RKO (cell line): Measurements from ENCODE around the gene KDM7A.

Experiments used
- DNase-seq: peaks from one replicate; pipeline ENCODE4 v3.0.0-alpha.2; 2016; ENCODE audit warnings: low spot score

The KDM7A gene

GRCh38 chr7:140082770-140083169 lies 94.0 kb downstream of the KDM7A start:
- no peak for DNase-seq

- no peak for DNase-seq
These were observed 94.9 kb downstream of the KDM7A start for GRCh38 chr7:140081774-140082425.

GRCh38 chr7:140080919-140081318 lies 95.9 kb downstream of the KDM7A start:
- no peak for DNase-seq

GRCh38 chr7:140079121-140079536 lies 97.7 kb downstream of the KDM7A start:
- peak; percentile 72 for DNase-seq

GRCh38 chr7:140078392-140078791 lies 98.4 kb downstream of the KDM7A start:
- DNase-seq, result no peak

GRCh38 chr7:140074780-140075179 lies 102.0 kb downstream of the KDM7A start:
- no peak for DNase-seq

- no peak for DNase-seq
These were observed 106.2 kb downstream of the KDM7A start for GRCh38 chr7:140070546-140070945.

- no peak for DNase-seq
These were observed 107.4 kb downstream of the KDM7A start for GRCh38 chr7:140069298-140069949.

GRCh38 chr7:140068033-140068432 lies 108.8 kb downstream of the KDM7A start:
- no peak for DNase-seq

- no peak for DNase-seq
These were observed 109.7 kb downstream of the KDM7A start for GRCh38 chr7:140067052-140067451.

GRCh38 chr7:140062528-140063299 lies 114.1 kb downstream of the KDM7A start, which contains the start of gene PARP12:
Gene PARP12, minus strand, starts transcription at chr7:140062951. Its CDS starts 104 bp downstream, at chr7:140062847.
- peak; percentile 89 for DNase-seq

GRCh38 chr7:140062118-140062527 lies 114.7 kb downstream of the KDM7A start:
- peak; percentile 37 for DNase-seq

GRCh38 chr7:140061607-140061930 lies 115.2 kb downstream of the KDM7A start:
- peak; percentile 19 for DNase-seq

GRCh38 chr7:140060788-140061606 lies 115.8 kb downstream of the KDM7A start:
- DNase-seq, result peak; percentile 26

- DNase-seq, result no peak
These were observed 116.5 kb downstream of the KDM7A start for GRCh38 chr7:140060243-140060630.

- DNase-seq, result peak; percentile 84
These were observed 117.2 kb downstream of the KDM7A start for GRCh38 chr7:140059273-140060242.

GRCh38 chr7:140058517-140058916 lies 118.3 kb downstream of the KDM7A start:
- DNase-seq, result no peak

- DNase-seq, result no peak
These were observed 119.6 kb downstream of the KDM7A start for GRCh38 chr7:140057143-140057535.

GRCh38 chr7:140056431-140057142 lies 120.2 kb downstream of the KDM7A start:
- no peak for DNase-seq

- DNase-seq, result no peak
These were observed 121.0 kb downstream of the KDM7A start for GRCh38 chr7:140055833-140056232.
